ENCODE measurements around the gene TSC22D3.

DNA sequence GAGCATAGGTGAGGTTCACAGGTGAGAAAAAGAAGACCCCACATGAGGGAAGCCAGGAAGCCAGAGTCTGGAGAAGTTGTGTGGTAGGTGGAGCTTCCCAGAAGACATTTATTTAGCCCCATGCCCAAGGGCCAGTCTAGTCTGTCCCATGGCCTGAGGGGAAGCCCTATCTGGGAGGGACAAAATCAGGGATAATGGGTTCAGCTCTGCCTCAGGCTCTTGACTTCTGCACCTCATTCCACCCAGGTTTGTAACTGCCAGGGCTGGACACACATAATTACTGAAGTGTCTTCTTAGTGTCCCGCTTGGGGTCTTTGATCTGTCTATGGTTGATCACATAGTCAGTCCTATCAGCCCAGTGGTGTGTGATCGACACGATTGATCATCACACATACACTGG lies 36.0 kb downstream of the TSC22D3 start:
- TF ChIP-seq POLR2AphosphoS5 (IDR thresholded peaks at IDR 0.05; ENCODE audit: low read depth, low read length): no peak
- TF ChIP-seq, protein P1, sequence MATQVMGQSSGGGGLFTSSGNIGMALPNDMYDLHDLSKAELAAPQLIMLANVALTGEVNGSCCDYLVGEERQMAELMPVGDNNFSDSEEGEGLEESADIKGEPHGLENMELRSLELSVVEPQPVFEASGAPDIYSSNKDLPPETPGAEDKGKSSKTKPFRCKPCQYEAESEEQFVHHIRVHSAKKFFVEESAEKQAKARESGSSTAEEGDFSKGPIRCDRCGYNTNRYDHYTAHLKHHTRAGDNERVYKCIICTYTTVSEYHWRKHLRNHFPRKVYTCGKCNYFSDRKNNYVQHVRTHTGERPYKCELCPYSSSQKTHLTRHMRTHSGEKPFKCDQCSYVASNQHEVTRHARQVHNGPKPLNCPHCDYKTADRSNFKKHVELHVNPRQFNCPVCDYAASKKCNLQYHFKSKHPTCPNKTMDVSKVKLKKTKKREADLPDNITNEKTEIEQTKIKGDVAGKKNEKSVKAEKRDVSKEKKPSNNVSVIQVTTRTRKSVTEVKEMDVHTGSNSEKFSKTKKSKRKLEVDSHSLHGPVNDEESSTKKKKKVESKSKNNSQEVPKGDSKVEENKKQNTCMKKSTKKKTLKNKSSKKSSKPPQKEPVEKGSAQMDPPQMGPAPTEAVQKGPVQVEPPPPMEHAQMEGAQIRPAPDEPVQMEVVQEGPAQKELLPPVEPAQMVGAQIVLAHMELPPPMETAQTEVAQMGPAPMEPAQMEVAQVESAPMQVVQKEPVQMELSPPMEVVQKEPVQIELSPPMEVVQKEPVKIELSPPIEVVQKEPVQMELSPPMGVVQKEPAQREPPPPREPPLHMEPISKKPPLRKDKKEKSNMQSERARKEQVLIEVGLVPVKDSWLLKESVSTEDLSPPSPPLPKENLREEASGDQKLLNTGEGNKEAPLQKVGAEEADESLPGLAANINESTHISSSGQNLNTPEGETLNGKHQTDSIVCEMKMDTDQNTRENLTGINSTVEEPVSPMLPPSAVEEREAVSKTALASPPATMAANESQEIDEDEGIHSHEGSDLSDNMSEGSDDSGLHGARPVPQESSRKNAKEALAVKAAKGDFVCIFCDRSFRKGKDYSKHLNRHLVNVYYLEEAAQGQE (IDR thresholded peaks at IDR 0.05; ENCODE audit: insufficient read depth in 1 of 2, low read depth in 2 of 2, low read length in 2 of 2): no peak
- TF ChIP-seq TAF1 (IDR thresholded peaks at IDR 0.05; ENCODE audit: borderline replicate concordance, insufficient read depth, low read length): no peak
- no peak for TF ChIP-seq SIN3A (IDR thresholded peaks at IDR 0.05; ENCODE audit: borderline replicate concordance, insufficient read depth, low read length)
- no peak for TF ChIP-seq FOXP2 (optimal IDR thresholded peaks at IDR 0.05; ENCODE audit: borderline replicate concordance, extremely low read depth, extremely low read length, insufficient read depth)

Data from PFSK-1 (cell line).